Measurements from ENCODE around the gene FNDC1.
A peak's percentile ranks its signal among the peaks of the same experiment; 100 is the strongest.

FNDC1 gene

GRCh38 chr6:159212028-159212427 lies 42.8 kb downstream of the FNDC1 start:
- no peak for DNase-seq (ENCODE audit: low read depth)

- no peak for DNase-seq (ENCODE audit: low read depth)
These were observed 43.5 kb downstream of the FNDC1 start for GRCh38 chr6:159212525-159213280.

DNA sequence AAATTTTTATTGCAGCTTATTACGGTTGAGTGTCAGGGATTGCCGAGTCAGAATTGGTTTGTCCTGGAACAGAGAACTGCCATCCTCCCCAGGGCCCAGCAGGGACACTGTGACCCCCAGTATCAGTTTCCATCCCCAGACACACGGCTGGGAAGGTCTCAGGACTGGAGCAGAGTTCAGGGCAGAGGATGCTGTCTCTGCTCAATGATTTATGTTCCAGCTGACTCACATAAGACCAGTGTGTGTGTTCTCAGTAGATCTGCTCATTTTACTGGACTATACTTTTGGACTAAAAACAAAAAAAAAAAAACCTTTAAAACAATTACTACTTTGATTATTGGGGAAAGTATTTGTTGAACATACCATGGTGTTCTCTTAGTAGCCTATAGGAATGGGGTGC lies 44.2 kb downstream of the FNDC1 start:
- DNase-seq (ENCODE audit: low read depth), result no peak

DNA sequence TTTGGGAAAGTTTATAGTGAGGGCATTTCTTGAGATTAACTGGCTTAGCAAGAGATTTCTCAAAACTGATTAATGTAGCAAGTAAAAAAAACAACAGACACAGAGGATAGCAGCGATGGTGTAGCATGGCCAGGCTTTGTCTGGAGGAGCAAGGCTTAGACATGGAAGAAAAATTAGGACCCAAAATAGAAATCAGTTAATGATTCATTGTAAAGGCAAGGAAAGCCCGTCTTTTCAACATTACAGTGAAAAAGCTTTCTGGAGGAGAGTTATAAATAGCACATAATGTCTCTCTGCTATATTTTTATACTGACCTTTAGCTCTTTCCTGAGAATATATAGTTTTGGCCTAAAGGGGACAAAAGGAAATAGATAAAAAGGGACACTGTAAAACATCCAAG lies 45.1 kb downstream of the FNDC1 start:
- no peak for DNase-seq (ENCODE audit: low read depth)

DNA sequence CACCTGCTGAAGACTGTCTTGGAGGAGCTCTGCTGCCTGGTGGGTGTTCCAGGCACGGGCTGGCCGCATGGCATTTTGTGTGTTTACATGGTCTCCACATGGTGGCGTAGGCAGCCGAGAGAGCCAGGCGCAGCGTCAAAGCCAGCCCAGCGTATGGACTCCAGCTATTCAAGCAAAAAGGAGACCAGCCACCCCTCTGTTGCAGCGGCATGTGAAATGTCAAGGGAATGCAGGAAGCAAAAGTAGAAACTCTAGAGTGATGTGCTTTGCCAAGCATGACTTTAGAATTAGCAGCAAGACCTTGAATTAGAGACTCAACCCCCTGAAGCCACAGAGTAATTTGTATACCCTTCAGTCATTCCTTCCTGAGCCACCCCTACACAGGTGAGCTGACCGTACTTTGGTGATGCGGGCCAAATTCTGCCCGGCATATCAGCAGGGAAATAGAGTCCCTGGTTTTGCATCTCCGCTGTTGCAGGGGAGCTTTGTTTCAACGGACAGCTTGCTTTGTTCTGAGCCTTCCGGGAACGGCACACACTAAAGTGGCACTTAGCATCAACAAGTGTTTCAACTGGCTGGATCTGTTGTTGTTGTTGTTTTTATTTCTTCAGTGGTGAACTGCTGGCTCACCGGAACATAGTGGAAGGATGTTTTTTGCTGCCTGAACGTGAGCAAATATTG lies 48.5 kb downstream of the FNDC1 start:
- DNase-seq (ENCODE audit: low read depth), result peak; percentile 6

DNA sequence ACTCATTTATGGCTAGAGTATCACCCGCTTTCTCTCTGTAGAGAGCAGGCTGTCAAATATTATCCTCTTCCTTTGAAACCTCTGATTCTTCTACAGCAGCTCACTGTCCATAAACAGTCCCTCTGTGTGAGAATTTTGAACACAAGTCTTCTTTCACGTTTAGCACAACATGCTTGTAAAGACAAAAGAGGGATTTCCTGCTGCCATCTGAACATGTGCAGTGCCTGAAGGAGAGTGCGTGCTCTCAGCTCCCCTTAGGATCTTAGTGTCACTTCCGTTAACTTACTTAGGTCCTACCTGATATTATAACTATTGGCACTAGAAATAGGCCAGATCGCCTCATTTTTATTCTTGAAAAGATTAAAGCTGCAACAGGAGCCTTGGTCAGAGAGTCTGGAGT lies 50.9 kb downstream of the FNDC1 start:
- DNase-seq (ENCODE audit: low read depth), result no peak

DNA sequence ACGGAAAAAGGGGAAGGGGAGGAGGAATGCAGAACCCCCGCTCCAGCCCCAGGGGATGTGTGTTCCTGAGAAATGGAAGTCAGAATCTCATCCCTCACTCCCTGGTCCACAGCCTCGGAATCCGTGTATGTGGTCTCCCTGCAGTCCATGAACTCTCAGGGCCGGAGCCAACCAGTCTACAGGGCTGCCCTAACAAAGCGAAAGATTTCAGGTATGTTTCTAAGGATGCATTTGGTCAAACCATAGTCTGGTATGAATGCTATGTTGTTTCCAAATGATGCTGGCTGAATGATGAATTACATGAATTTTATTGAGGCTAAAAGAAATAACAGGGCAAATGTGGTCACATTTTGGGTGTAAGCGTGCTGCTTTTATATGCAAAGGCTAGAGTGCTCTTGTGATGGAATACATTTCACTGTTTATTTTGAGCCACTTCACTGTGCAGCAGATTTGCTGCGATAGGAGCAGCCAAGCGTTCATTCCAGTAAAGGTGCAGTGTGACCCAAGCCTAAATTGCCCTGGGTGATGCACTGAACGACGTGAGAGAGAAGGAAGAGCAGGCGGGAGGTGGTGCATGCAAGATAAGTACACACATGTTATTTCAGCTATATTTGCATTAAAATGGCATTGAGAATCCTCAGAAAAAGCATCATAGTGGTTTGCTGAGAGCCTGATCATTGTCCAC lies 52.4 kb downstream of the FNDC1 start:
- no peak for DNase-seq (ENCODE audit: low read depth)

GRCh38 chr6:159224452-159224851 lies 55.3 kb downstream of the FNDC1 start:
- no peak for DNase-seq (ENCODE audit: low read depth)

GRCh38 chr6:159229651-159230051 lies 60.5 kb downstream of the FNDC1 start:
- no peak for DNase-seq (ENCODE audit: low read depth)

- DNase-seq (ENCODE audit: low read depth), result no peak
These were observed 63.0 kb downstream of the FNDC1 start for GRCh38 chr6:159232106-159232645.

- no peak for DNase-seq (ENCODE audit: low read depth)
These were observed 63.6 kb downstream of the FNDC1 start for GRCh38 chr6:159232751-159233150.

- no peak for DNase-seq (ENCODE audit: low read depth)
These were observed 64.3 kb downstream of the FNDC1 start for GRCh38 chr6:159233365-159234101.

DNA sequence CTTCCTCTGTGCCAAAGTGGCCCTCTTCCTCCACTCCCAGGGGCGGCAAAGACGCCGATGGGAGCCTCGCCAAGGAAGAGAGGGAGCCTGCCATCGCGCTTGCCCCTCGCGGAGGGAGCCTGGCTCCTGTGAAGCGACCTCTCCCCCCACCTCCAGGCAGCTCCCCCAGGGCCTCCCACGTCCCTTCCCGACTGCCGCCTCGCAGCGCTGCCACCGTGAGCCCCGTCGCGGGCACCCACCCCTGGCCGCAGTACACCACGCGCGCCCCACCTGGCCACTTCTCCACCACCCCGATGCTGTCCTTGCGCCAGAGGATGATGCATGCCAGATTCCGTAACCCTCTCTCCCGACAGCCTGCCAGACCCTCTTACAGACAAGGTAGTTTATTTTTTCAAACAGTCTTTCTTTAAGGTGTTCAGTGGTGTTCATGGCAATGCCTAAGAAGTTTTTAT lies 64.9 kb downstream of the FNDC1 start:
- DNase-seq (ENCODE audit: low read depth), result no peak

DNA sequence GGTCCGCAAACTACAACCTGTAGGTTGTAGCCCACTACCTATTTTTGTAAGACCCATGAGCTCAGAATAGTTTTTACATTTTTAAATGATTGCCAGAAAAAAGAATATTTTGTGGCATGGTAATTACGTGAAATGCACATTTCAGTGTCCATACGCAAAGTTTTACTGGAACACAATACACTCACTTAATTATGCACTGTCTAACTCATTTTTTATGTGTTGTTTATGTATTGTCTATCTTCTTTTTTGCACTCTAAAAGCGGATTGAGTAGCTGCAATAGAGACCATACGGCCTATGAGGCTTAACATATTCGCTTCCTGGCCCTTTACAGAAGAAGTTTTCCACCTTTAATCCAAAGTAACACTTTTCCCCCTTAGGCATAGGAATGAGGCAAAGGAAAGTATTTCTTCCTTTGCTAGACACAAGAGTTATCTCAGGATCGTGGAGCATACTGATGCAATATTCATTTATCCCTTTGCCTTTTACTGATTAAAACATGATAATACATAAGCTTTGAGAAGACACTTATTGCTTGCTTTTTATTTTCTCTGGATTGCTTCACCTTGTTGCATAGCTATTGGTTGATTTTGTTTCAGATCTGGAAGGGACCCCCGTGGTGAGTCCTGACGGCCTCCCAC lies 69.8 kb downstream of the FNDC1 start:
- DNase-seq (ENCODE audit: low read depth), result no peak

DNA sequence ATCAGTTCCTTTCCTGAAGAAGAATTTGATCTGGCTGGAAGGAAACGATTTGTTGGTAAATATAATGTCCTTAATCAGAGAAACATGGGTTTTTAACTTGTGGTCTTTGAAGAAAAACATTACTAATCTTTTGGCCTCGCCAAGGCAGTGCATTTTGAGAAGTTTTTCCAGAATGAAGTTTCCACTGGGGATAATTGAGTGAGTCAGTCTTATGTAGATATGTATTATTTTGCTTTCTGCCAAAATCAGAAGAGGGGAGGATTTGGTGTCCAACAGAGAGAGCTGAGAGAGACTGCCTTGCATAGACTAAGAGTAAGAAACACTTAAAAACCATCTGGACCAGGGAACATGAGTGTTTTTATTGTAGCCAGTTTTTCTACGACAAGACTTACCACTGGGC lies 79.9 kb downstream of the FNDC1 start:
- no peak for DNase-seq (ENCODE audit: low read depth)

DNA sequence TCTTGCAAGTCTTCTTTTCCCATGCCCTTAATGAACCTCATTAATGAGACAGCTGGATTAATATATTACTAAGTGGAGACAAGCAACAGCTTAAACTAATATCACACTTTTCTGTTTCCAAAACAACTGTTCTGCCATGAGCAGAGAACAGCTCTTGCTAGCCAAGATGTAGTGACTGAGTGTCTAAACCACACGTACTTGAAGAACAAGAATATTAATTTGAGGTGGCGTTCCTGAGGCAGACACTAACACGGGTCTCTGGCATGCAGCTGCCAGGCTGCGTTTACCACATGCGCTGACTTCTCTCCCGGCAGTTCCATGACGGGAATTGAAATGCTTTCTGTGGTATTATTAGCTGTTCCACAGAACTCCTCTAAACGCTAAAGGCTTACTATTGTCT lies 80.6 kb downstream of the FNDC1 start:
- no peak for DNase-seq (ENCODE audit: low read depth)

- no peak for DNase-seq (ENCODE audit: low read depth)
These were observed 81.4 kb downstream of the FNDC1 start for GRCh38 chr6:159250633-159251032.

GRCh38 chr6:159252955-159253508 lies 83.8 kb downstream of the FNDC1 start:
- peak; percentile 18 for DNase-seq (ENCODE audit: low read depth)

GRCh38 chr6:159254186-159254585 lies 85.0 kb downstream of the FNDC1 start:
- DNase-seq (ENCODE audit: low read depth), result peak; percentile 3

DNA sequence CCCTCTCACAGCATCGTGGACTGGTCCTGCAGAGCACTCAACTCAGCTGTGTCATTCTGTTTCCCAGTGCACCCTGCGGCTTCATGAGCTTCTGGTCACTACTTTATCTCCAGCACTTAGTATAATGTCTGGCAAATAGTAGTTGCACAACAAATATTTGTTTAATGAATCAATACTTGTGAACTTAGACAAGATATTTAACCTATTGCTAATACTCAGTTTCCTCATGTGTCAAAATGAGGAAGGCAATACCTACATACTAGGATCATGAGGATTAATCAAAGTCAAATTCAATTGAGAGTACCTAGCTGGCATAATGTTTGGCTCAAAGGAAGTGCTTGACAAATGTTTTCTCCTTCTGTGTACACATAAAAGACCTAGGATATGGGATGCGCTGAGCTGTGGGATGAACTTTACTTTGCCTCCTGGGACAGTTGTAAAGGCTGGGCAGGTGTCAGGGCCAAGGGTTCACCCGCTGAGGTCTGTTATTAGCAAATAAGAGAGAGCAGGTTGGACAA lies 86.3 kb downstream of the FNDC1 start:
- no peak for DNase-seq (ENCODE audit: low read depth)

GRCh38 chr6:159256128-159256527 lies 86.9 kb downstream of the FNDC1 start:
- no peak for DNase-seq (ENCODE audit: low read depth)

Measured in non-pigmented ciliary epithelial cell (primary cell).